ENCODE data around the gene ZNF750.
A peak's percentile ranks its signal among the peaks of the same experiment; 100 is the strongest.

Gene ZNF750

GRCh38 chr17:82826956-82827355 lies 12.9 kb downstream of the ZNF750 start:
- no peak for DNase-seq (ENCODE audit: low read depth, low spot score)
- no peak overlapping the region for H3K4me3 ChIP-seq (ENCODE audit: low read depth, low read length)
- in situ Hi-C loops (cut with HindIII; ENCODE audit: low sequenced_read_pairs) = no loop called here
- TF ChIP-seq, protein P1, sequence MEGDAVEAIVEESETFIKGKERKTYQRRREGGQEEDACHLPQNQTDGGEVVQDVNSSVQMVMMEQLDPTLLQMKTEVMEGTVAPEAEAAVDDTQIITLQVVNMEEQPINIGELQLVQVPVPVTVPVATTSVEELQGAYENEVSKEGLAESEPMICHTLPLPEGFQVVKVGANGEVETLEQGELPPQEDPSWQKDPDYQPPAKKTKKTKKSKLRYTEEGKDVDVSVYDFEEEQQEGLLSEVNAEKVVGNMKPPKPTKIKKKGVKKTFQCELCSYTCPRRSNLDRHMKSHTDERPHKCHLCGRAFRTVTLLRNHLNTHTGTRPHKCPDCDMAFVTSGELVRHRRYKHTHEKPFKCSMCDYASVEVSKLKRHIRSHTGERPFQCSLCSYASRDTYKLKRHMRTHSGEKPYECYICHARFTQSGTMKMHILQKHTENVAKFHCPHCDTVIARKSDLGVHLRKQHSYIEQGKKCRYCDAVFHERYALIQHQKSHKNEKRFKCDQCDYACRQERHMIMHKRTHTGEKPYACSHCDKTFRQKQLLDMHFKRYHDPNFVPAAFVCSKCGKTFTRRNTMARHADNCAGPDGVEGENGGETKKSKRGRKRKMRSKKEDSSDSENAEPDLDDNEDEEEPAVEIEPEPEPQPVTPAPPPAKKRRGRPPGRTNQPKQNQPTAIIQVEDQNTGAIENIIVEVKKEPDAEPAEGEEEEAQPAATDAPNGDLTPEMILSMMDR (IDR thresholded peaks at IDR 0.05; ENCODE audit: low read depth, low read length) = no peak

DNA sequence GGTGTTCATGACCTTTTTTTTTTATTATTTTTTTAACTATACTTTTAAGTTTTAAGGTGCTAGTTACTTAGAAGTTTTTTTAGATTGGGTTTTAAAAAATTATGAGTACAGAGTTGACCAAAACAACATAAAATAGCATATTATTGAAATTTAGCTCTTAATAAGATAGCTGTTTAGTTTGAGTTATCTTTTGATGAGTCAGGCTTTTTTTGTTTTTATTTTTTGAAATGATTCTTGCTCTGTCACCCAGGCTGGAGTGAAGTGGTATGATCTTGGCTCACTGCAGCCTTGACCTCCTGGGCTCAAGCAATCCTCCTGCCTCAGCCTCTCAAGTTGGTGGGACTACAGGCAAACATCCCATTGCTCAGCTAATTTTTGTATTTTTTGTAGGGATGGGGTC lies 13.6 kb downstream of the ZNF750 start:
- H3K4me3 ChIP-seq (ENCODE audit: low read depth, low read length) = no peak overlapping the region
- no peak for DNase-seq (ENCODE audit: low read depth, low spot score)
- in situ Hi-C loops (cut with HindIII; ENCODE audit: low sequenced_read_pairs) = no loop called here
- TF ChIP-seq, protein P1 (IDR thresholded peaks at IDR 0.05; ENCODE audit: low read depth, low read length) = no peak

DNA sequence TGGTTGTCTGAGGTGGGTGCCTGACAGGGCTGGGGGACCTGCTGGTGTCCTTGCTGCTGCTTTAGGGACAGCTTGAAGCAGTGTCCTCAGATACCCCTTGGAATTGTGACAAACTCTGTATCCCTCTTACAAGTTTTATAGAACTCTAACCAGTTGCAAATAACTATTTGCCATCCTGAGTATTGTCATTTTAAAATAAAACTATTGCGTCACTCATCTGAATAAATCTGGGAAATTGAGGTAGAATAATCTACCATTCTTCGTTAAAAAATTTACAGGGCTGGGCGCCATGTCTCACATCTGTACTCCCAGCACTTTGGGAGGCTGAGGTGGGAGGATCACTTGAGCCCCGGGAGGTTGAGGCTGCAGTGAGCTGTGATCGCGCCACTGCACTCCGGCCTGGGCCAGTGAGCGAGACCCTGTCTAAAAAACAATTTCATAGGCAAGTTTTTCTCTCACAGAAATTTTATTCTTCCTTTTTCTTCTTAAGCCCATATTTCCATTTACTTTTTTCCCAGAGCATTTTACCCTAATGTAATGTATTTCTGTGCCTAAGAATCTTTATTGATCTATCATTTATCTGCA lies 14.2 kb downstream of the ZNF750 start:
- no peak for DNase-seq (ENCODE audit: low read depth, low spot score)
- TF ChIP-seq, protein P1 (IDR thresholded peaks at IDR 0.05; ENCODE audit: low read depth, low read length) = no peak
- in situ Hi-C loops (cut with HindIII; ENCODE audit: low sequenced_read_pairs) = no loop called here
- H3K4me3 ChIP-seq (ENCODE audit: low read depth, low read length) = no peak overlapping the region

DNA sequence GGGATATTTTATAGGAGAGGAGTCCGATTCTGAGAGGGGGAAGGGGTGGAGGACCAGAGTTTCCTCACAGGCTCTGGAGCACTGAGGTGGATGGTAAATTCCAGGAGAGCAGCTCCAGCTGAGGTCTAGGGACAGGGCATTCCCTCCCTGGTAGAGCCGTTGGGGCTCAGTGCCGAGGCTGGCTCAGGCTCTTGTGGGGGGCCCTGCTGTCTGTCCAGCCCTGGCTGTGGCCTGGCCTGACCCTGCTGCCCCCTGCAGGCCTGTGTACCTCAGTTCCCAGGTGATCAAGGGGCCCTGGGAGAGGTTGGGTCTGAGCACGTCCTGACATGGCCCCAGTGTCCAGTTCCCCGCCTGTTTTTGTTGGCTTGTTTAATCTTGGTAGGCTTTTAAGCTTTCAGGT lies 16.8 kb downstream of the ZNF750 start:
- no peak overlapping the region for H3K4me3 ChIP-seq (ENCODE audit: low read depth, low read length)
- DNase-seq (ENCODE audit: low read depth, low spot score) = no peak
- TF ChIP-seq, protein P1 (IDR thresholded peaks at IDR 0.05; ENCODE audit: low read depth, low read length) = peak; percentile 25
- in situ Hi-C loops (cut with HindIII; ENCODE audit: low sequenced_read_pairs) = no loop called here

DNA sequence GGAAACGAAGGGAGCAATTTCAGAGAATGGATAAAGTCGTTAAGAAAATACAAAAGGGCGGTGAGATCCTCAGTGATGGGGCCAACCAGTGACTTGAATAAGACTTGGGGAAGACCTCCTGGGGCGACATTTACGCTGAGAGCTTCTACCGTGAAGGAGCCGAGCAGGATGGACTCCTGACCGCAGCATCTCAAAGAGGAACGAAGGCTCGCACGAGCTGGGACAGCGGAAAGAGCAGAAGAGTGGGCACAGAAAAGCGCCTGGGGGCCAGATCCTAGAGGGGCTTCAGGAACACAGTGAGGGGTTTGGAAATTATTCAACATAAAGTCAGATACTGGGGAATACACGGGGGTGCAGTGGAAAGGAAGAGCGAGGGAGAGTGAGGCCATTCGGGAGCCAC lies 17.5 kb downstream of the ZNF750 start:
- TF ChIP-seq, protein P1 (IDR thresholded peaks at IDR 0.05; ENCODE audit: low read depth, low read length) = no peak
- in situ Hi-C loops (cut with HindIII; ENCODE audit: low sequenced_read_pairs) = no loop called here
- H3K4me3 ChIP-seq (ENCODE audit: low read depth, low read length) = no peak overlapping the region
- no peak for DNase-seq (ENCODE audit: low read depth, low spot score)

GRCh38 chr17:82821554-82821953 lies 18.3 kb downstream of the ZNF750 start:
- no peak for DNase-seq (ENCODE audit: low read depth, low spot score)
- in situ Hi-C loops (cut with HindIII; ENCODE audit: low sequenced_read_pairs) = no loop called here
- H3K4me3 ChIP-seq (ENCODE audit: low read depth, low read length) = no peak overlapping the region
- TF ChIP-seq, protein P1 (IDR thresholded peaks at IDR 0.05; ENCODE audit: low read depth, low read length) = no peak

Measured in astrocyte of the spinal cord (primary cell).